GM12873 (cell line): ENCODE data around the gene PRPF19.

Experiments used
- TF ChIP-seq, protein P1 (sequence below): IDR thresholded peaks from 2 replicates; pipeline ENCODE4 v1.5.1; 2012; ENCODE audit warnings: low read depth, mild to moderate bottlenecking, moderate library complexity, low read length, control low read depth; ENCODE audit not compliant: insufficient read depth; ENCODE audit errors: missing control alignments

Gene PRPF19

DNA sequence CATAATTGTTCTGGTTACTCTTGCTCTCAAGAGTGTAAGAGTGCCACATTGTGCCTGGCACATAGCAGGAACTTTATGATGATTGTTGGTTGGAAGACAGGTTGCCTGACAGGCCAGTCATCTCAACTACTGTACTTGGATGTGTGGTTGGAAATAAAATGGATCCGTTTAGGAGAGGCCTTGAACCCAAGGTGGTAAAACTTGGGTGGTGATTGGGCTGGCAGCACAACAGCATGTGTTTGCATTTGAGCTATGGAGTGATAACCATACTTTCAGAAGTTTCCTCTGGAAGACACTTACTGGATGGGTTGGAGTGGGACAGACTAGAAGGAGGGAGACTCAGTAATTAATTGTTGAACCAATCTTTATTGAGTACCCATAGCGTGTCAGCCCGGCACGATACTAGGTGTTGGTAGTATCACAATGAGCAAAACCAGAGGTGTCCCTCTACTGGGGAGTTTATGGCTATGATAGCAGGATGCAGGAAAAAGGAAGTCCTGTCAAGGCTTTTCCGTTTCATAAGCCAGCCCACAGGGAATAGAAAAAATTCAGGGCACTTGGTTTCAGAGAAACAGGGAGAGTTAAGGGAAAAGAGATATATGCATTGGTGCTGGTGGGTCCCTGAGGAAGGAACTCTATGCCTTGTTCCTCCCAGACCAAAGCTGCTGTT lies 4.5 kb upstream of the PRPF19 start:
- TF ChIP-seq, protein P1, sequence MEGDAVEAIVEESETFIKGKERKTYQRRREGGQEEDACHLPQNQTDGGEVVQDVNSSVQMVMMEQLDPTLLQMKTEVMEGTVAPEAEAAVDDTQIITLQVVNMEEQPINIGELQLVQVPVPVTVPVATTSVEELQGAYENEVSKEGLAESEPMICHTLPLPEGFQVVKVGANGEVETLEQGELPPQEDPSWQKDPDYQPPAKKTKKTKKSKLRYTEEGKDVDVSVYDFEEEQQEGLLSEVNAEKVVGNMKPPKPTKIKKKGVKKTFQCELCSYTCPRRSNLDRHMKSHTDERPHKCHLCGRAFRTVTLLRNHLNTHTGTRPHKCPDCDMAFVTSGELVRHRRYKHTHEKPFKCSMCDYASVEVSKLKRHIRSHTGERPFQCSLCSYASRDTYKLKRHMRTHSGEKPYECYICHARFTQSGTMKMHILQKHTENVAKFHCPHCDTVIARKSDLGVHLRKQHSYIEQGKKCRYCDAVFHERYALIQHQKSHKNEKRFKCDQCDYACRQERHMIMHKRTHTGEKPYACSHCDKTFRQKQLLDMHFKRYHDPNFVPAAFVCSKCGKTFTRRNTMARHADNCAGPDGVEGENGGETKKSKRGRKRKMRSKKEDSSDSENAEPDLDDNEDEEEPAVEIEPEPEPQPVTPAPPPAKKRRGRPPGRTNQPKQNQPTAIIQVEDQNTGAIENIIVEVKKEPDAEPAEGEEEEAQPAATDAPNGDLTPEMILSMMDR, result peak; percentile 44

DNA sequence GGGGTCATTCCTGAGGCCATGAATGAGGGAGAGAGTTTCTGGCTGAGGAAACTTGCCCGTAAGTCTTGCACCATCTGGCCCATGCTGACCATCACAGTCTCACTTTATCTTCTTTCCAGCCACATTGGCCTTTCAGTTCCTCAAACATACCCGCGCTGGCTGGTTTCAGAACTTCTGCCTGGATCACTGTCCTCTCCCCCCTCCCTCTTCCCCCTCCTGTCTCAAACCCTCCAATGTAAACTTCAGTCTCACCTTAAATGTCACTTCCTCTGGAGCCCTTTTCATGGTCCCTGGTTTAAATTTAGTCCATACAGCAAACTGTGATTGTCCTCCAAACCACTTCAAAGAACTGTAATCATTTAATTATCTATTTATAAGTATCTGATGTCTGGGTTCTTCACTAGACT lies 3.9 kb upstream of the PRPF19 start:
- TF ChIP-seq, protein P1, result no peak

- TF ChIP-seq, protein P1, result no peak
These were observed 2.4 kb upstream of the PRPF19 start for GRCh38 chr11:60908803-60909202.

DNA sequence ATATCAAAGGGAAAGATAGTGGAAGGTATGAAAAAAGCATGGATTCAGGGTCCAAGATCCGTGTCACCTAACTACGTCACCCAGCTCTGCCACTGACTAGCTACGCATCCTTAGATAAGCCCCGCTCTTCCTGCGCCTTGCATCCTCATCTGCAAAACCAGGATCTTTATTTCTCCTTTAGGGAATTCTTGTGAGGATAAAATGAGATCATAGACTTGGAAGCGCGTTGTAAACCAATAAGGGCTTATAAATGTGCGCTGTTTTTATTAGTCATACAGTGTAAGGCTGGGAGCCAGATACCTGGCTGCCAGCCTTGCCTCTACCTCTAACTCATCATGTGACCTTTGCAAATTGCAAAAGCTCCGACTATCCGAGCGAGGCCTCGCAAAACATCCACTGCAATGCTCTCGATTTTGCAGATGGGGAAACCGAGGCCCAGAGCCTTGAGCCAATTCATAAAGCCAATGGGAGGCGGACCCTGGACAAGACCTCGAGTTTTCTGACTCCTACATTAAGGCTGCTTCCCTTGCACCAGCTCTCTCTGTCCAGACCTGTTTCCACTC lies 753 bp downstream of the PRPF19 start:
- TF ChIP-seq, protein P1, result no peak

DNA sequence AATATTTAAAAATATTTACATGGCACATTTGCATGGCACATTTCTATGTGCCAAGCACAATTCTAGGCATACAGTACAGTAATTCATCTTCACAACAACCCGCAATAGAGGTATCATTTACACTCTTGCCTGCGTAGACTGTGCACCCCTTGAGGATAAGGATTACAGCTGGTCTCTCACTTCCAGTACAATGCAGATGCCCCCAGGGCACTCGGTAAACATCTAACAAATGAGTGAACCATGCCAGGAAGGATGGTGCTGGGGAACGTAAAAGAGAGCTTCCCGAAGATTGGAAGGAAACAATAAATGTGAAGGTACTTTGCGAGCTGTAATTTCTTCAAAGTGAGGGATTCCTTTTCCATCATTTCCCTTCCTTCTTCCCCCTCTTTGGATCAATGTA lies 1.3 kb downstream of the PRPF19 start:
- TF ChIP-seq, protein P1, result no peak

DNA sequence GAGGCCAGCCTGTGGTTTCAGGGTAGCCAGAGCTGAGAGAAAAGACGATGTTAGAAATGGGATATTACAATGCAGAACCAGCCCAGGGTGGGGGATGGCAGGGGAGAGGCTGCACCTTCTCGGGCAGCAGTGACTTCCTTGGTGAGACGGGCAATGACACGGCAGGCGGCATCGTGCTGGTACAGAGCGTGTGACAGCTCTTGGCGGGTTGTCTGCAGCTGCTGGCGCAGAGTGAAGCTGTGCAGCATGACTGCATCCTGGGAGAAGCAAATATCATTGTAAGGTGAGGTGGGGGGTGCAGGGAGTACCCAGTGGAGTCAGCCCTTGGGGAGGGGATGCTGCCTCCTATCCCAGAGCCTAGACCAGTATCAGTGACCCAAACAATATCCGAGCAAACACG lies 3.8 kb downstream of the PRPF19 start:
- TF ChIP-seq, protein P1, result no peak

GRCh38 chr11:60900673-60901404 lies 5.5 kb downstream of the PRPF19 start:
- TF ChIP-seq, protein P1, result no peak
